ENCODE measurements around the gene SKAP2. TPM values are rescaled to one million over a fixed set of nuclear protein-coding genes. Genes with fewer than 3 reads are reported as not detected.

Gene SKAP2
- total and polyA plus RNA-seq, 2 of the 13 experiments (the other 11 are each of a cell fraction or from before 2014, with no cell fraction given): 3.6 to 12.9 TPM

GRCh38 chr7:26688388-26688787, 176.0 kb downstream of the SKAP2 start (continued):
- TF ChIP-seq ZNF350 (CRISPR knock-in tag; IDR thresholded peaks at IDR 0.05; ENCODE audit: borderline replicate concordance, low read depth) (no peak), FOXP1 (IDR thresholded peaks at IDR 0.05) (no peak), FOXP1 (CRISPR knock-in tag; IDR thresholded peaks at IDR 0.05) (peak; percentile 19; the same call in 1 of the 2 replicates), ZNF3 (CRISPR knock-in tag; IDR thresholded peaks at IDR 0.05) (no peak), JDP2 (CRISPR knock-in tag; IDR thresholded peaks at IDR 0.05; ENCODE audit: borderline replicate concordance) (no peak), NR2F1 (CRISPR knock-in tag; IDR thresholded peaks at IDR 0.05) (peak in 1 of 2 experiments; percentile 47; a peak in 1 of 4 replicates), CAMTA2 (CRISPR knock-in tag; IDR thresholded peaks at IDR 0.05; ENCODE audit: borderline replicate concordance) (no peak), ZNF512B (CRISPR knock-in tag; IDR thresholded peaks at IDR 0.05; ENCODE audit: borderline replicate concordance) (no peak), ZNF83 (CRISPR knock-in tag; IDR thresholded peaks at IDR 0.05; ENCODE audit: borderline replicate concordance) (no peak), FOXA1 (IDR thresholded peaks at IDR 0.05) (no peak), FOXA1 (CRISPR knock-in tag; IDR thresholded peaks at IDR 0.05) (peak; percentile 64), BCLAF1 (IDR thresholded peaks at IDR 0.05) (no peak), LCORL (IDR thresholded peaks at IDR 0.05) (no peak), LCORL (CRISPR knock-in tag; IDR thresholded peaks at IDR 0.05) (no peak), ZNF205 (CRISPR knock-in tag; IDR thresholded peaks at IDR 0.05) (no peak), IKZF1 (IDR thresholded peaks at IDR 0.05) (no peak), HCFC1 (IDR thresholded peaks at IDR 0.05; ENCODE audit: low read depth, low read length) (no peak), ZNF329 (CRISPR knock-in tag; IDR thresholded peaks at IDR 0.05; ENCODE audit: low read depth) (no peak), CBX5 (CRISPR knock-in tag; IDR thresholded peaks at IDR 0.05; ENCODE audit: borderline replicate concordance) (no peak), SNAPC4 (CRISPR knock-in tag; IDR thresholded peaks at IDR 0.05) (no peak), SMARCE1 (IDR thresholded peaks at IDR 0.05; ENCODE audit: borderline replicate concordance) (no peak), PPARG (CRISPR knock-in tag; conservative IDR thresholded peaks at IDR 0.05) (no peak; the same call in 1 of the 2 replicates), SIX1 (CRISPR knock-in tag; IDR thresholded peaks at IDR 0.05; ENCODE audit: borderline replicate concordance) (peak; percentile 95)
